GM18870 (cell line): ENCODE results near the gene ZNF23.

Experiments used
- ATAC-seq: cut with Tn5 transposase; IDR thresholded peaks from one replicate; pipeline ENCODE4 v1.9.1; 2021; ENCODE audit warnings: moderate library complexity; ENCODE audit not compliant: unreplicated experiment

ZNF23 gene

DNA sequence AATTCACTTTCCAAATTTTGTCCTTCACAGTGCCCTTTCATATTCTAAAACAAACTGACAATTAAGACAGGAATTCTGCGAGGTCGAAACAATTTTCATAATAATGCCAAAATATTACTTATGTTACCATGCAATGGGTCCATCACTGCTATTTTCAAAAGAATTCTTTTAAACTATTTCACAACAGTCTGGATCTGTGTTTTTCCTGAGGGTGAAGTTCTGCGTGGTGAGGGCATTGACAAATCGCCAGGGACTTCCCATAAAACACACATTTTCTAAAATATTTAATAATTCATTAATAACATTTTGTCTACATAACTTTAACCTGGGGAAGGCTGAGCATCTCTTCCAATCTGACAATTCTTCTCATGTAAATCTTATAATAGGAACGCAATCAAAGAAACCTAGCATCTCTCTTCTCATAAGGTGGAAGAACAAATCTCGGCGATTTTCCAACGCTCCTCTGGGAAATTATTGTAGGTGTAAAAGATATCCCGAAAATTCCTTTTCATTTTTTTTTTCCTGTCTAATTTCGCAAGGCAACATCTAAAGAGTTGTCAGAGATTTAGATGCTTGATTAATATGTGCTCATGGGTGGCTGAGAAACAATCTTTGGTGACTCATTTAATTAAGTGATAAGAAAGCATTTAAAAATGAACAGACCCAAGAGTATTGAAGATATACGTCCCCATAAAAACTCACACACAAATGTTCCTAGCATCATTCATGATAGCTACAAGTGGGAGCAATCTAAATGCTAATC is 62.1 kb downstream of the ZNF23 start:
- no peak for ATAC-seq
